Osteocyte (in vitro differentiated cells): Measurements from ENCODE around the gene UBR4. TPM values are rescaled to one million over a fixed set of nuclear protein-coding genes. Genes with fewer than 3 reads are reported as not detected.

Experiments
- DNase-seq: peaks from one replicate; pipeline ENCODE4 v3.0.0; 2021; ENCODE audit warnings: mixed read lengths; ENCODE audit not compliant: unreplicated experiment; ENCODE audit errors: extremely low spot score
- H3K27ac Mint-ChIP-seq: one replicate; pipeline ENCODE4 v1.8.0; 2021; ENCODE audit warnings: mild to moderate bottlenecking, mixed read lengths; ENCODE audit not compliant: unreplicated experiment
- H3K27me3 Mint-ChIP-seq: one replicate; pipeline ENCODE4 v1.8.0; 2021; ENCODE audit warnings: mixed read lengths; ENCODE audit not compliant: unreplicated experiment
- H3K36me3 Mint-ChIP-seq: one replicate; pipeline ENCODE4 v1.8.0; 2021; ENCODE audit warnings: mixed read lengths; ENCODE audit not compliant: unreplicated experiment
- H3K4me1 Mint-ChIP-seq: one replicate; pipeline ENCODE4 v1.8.0; 2021; ENCODE audit warnings: mixed read lengths; ENCODE audit not compliant: unreplicated experiment
- H3K4me3 Mint-ChIP-seq: one replicate; pipeline ENCODE4 v1.8.0; 2021; ENCODE audit warnings: mild to moderate bottlenecking, moderate library complexity, mixed read lengths; ENCODE audit not compliant: unreplicated experiment
- H3K9me3 Mint-ChIP-seq: one replicate; pipeline ENCODE4 v1.8.0; 2021; ENCODE audit warnings: mixed read lengths; ENCODE audit not compliant: unreplicated experiment
- total RNA-seq: library from RNA; stranded (reverse); gene quantifications from 2 replicates; pipeline ENCODE4 v1.2.1, GENCODE V29; 2021
- TF ChIP-seq, protein P1 (sequence below): fragments of 200-600 bp; sonication (generic); IDR thresholded peaks from 2 replicates; pipeline ENCODE4 v1.5.0; 2021; ENCODE audit warnings: antibody characterized with exemption, mild to moderate bottlenecking, moderate library complexity

Gene UBR4
- total RNA-seq, 1 donor from 2014 or later: 161 TPM

DNA sequence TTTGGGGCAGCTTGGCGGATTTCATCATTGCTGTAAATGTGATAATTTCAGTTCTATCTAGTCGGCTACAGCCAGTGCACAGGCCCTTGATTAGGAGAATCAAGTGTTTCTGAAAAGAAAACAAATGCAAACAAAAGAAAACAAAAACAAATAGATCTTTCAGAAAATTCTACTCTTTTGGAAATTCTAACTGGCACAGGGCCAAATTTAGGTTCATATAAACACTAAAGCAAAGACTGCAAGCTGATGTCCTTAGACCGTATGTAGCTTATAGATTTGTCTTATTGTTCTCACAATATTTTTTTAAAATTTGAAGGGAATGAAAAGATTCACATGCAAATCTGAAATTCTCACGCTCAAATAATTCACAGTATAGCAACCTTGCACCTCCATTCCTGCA lies 11.2 kb downstream of the UBR4 start:
- no peaks in the 10 kb centered on the region for H3K9me3 Mint-ChIP-seq
- peaks cover 23% of the 10 kb centered on the region for H3K4me1 Mint-ChIP-seq
- peaks cover 45% of the 10 kb centered on the region for H3K36me3 Mint-ChIP-seq
- no peak overlapping the region for H3K27ac Mint-ChIP-seq
- H3K4me3 Mint-ChIP-seq: no peak overlapping the region
- no peaks in the 10 kb centered on the region for H3K27me3 Mint-ChIP-seq
- TF ChIP-seq, protein P1, sequence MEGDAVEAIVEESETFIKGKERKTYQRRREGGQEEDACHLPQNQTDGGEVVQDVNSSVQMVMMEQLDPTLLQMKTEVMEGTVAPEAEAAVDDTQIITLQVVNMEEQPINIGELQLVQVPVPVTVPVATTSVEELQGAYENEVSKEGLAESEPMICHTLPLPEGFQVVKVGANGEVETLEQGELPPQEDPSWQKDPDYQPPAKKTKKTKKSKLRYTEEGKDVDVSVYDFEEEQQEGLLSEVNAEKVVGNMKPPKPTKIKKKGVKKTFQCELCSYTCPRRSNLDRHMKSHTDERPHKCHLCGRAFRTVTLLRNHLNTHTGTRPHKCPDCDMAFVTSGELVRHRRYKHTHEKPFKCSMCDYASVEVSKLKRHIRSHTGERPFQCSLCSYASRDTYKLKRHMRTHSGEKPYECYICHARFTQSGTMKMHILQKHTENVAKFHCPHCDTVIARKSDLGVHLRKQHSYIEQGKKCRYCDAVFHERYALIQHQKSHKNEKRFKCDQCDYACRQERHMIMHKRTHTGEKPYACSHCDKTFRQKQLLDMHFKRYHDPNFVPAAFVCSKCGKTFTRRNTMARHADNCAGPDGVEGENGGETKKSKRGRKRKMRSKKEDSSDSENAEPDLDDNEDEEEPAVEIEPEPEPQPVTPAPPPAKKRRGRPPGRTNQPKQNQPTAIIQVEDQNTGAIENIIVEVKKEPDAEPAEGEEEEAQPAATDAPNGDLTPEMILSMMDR: no peak
- no peak for DNase-seq

DNA sequence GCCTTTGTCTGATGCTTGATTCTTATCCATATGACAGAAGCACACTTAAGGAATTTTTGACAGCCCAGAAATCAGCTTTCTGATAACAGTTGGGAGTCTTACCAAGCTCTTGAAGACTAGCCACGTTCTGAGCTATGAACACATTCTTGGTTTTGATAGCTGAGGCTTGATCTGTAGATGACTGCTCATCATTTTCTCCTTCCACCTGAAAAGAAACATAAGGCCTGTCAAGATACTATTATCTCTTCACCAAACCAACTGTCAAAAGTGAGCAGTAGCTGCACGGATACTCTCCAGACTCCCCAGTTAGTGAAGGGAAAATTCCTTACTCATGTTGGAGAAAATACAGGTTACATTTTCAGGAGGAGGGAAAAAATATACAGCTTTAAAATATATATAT lies 12.2 kb downstream of the UBR4 start:
- Mint-ChIP-seq H3K4me1 (peaks cover 15% of the 10 kb centered on the region), H3K27ac (no peak overlapping the region), H3K36me3 (peaks cover 54% of the 10 kb centered on the region), H3K4me3 (no peak overlapping the region), H3K27me3 (no peaks in the 10 kb centered on the region), H3K9me3 (no peaks in the 10 kb centered on the region)
- DNase-seq: no peak
- TF ChIP-seq, protein P1: no peak

DNA sequence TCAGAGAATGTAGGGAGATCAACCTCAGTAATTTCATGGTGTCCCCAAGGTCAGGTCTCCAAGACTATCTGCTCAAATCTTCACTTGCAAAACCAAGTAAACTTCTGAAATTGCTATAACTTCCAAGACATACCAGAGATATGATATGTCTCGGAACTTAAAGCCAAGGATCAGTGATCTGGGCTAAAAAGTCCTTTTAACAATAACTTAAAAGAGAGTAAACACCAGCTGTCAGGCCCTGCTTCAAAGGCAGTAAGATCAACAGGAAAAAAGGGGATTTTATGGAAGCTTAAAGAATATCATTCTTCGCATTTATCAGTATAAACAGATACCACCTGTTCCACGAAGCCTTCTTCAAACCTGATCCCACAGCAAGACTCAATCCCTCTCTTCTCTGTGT lies 13.7 kb downstream of the UBR4 start:
- no peak for DNase-seq
- Mint-ChIP-seq H3K36me3 (peaks cover 69% of the 10 kb centered on the region), H3K27me3 (no peaks in the 10 kb centered on the region), H3K4me1 (peaks cover 4% of the 10 kb centered on the region), H3K27ac (no peak overlapping the region), H3K4me3 (no peak overlapping the region), H3K9me3 (no peaks in the 10 kb centered on the region)
- TF ChIP-seq, protein P1: no peak

DNA sequence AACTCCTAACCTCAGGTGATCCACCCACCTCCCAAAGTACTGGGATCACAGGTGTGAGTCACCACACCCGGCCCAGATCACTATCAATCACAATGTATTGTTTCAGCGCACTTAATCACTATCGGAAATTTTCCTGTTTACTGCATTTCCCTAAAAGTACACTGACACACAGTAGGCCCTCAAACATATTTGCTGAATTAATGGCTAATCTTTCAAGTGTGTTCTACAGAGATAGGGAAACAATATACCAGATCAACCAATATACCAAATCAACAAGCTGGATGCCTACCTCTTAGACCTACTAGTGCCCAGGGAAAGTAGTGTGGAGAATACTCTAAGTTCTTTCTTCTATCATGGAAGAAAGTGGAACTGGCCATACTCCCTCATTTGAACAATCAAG lies 17.1 kb downstream of the UBR4 start:
- DNase-seq: no peak
- H3K4me3 Mint-ChIP-seq: no peak overlapping the region
- H3K4me1 Mint-ChIP-seq: no peaks in the 10 kb centered on the region
- H3K27ac Mint-ChIP-seq: no peak overlapping the region
- H3K27me3 Mint-ChIP-seq: no peaks in the 10 kb centered on the region
- TF ChIP-seq, protein P1: no peak
- H3K9me3 Mint-ChIP-seq: no peaks in the 10 kb centered on the region
- peaks cover 62% of the 10 kb centered on the region for H3K36me3 Mint-ChIP-seq

DNA sequence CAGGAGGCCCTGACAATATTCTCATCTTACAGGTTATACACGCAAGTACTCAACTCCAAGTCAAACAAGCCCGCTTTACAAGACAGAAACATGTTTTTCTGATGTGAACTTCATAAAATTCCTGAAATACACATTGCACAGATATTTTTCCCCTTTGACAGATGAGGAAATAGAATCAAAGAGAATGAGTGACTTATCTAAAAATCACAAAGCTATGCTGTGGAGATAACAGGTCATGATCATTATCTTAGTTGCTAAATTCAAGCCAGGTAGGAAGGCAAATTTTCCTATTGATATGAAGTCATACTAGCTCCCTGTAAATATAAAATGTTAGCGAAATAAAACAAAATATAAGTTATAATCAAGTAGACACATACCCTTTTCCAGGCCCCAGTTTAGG lies 18.3 kb downstream of the UBR4 start:
- H3K27ac Mint-ChIP-seq: no peak overlapping the region
- DNase-seq: no peak
- H3K36me3 Mint-ChIP-seq: peaks cover 60% of the 10 kb centered on the region
- H3K4me1 Mint-ChIP-seq: no peaks in the 10 kb centered on the region
- H3K9me3 Mint-ChIP-seq: no peaks in the 10 kb centered on the region
- TF ChIP-seq, protein P1: no peak
- no peak overlapping the region for H3K4me3 Mint-ChIP-seq
- no peaks in the 10 kb centered on the region for H3K27me3 Mint-ChIP-seq
